ENCODE results near the gene AUP1.
"Not testable (repeated sequence)": the region's sequence is repeated elsewhere in the genome, so short reads cannot be mapped to it uniquely, and the experiment has no call there.

Gene AUP1

DNA sequence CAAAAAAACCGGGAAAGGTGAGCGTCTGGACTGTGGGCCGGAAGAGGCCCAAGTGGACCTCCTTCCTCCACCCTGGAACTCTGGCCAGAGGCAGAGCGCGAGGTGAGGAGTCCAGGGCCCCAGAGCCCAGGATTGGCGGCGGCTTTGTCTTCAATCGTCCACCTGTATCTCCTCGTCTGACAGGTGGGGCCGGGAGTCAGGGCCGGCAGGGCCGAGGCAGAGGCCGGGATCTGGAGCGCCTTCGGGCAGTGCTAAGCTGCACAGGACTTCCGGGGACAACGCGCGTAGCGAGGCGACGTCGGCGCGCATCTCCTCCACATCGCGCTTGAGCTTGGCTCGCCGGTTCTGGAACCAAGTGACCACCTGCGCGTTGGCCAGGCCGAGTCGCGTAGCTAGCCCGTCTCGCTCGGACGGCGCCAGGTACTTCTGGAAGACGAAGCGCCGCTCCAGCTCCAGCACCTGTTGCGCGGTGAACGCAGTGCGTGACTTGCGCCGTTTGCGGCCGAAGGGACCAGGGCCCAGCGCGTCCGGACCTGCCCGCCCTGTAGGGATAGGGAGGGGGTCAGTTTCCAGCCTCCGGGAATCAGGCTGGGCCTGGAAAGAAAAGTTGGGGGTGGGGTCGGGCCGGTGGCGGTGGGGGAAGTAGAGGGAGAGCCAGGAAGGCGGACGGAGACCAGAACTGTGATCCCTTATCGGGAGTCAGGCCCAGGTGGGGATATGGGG is 31.6 kb downstream of the AUP1 start:
- Histone ChIP-seq H3K36me3 (ENCODE audit: control insufficient read depth, insufficient read depth, low read length) (peaks cover 12% of the 10 kb centered on the region), H3K27me3 (ENCODE audit: control insufficient read depth, insufficient read depth, low read length) (peaks cover 80% of the 10 kb centered on the region), H3K4me3 (ENCODE audit: low read depth, low read length) (peak overlapping the region; percentile 45), H3K4me1 (ENCODE audit: control insufficient read depth, insufficient read depth, low read length) (no peaks in the 10 kb centered on the region), H3K9me3 (ENCODE audit: control insufficient read depth, insufficient read depth, low read length) (no peaks in the 10 kb centered on the region), H3K9ac (ENCODE audit: low read depth, low read length) (no peak overlapping the region)

DNA sequence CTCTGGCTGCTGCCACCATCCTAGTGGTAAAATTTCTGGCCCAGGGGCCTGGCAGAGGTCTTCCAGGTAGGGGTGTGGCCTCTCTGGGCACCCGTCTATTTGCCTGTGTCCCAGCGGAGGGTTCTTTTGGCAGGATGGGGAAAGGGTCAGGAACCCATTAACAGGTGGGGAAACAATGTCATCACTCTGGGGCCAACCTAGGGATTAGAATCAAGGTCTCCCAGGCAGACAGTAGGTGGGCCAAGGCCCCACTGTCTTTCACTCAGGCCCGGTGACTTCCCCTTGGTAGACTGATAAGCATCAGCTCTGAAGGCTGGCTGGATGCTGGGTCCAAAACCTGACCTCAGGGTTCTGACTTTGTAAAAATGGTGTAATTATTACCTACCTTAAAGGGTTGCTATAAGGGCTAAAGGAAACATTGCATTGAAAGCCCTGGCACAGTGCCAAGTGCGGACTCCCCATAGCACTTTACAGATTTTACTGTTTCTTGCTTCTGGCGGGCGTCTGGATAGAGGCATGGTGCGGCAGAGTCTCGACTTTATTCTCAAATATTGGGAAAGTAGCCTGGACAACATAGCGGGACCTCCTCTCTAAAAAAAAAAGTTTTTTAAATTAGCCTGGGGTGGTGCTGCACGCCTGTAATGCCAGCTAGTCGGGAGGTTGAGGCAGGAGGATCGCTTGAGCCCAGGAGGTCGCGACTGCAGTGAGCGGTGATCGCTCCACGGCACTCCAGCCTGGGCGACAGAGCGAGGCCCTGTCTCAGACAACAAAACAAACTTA is 32.3 kb downstream of the AUP1 start:
- no peaks in the 10 kb centered on the region for H3K9me3 ChIP-seq (ENCODE audit: control insufficient read depth, insufficient read depth, low read length)
- peak overlapping the region; percentile 45 for H3K4me3 ChIP-seq (ENCODE audit: low read depth, low read length)
- H3K4me1 ChIP-seq (ENCODE audit: control insufficient read depth, insufficient read depth, low read length): no peaks in the 10 kb centered on the region
- peaks cover 15% of the 10 kb centered on the region for H3K36me3 ChIP-seq (ENCODE audit: control insufficient read depth, insufficient read depth, low read length)
- no peak overlapping the region for H3K9ac ChIP-seq (ENCODE audit: low read depth, low read length)
- peaks cover 72% of the 10 kb centered on the region for H3K27me3 ChIP-seq (ENCODE audit: control insufficient read depth, insufficient read depth, low read length)

DNA sequence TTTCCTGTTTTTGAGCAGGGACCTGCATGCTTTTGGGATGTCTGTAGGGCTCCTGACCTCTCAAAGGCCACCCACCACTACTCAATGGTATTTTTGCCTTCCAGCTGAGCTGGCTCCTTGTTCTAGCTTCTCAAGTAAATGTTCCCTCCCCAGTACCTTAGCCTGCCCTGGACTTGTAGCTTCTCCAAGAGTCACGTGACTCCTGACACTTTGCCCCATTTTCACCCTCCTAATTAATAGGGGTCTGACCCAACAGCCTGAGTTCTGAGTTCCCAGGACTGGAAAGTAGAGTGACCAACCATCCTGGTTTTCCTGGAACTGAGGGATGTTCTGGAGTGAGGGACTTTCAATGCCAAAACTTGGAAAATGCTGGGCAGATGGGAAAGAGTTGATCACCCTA is 34.1 kb downstream of the AUP1 start:
- Histone ChIP-seq H3K27me3 (ENCODE audit: control insufficient read depth, insufficient read depth, low read length) (peaks cover 55% of the 10 kb centered on the region), H3K9me3 (ENCODE audit: control insufficient read depth, insufficient read depth, low read length) (no peaks in the 10 kb centered on the region), H3K4me1 (ENCODE audit: control insufficient read depth, insufficient read depth, low read length) (no peaks in the 10 kb centered on the region), H3K9ac (ENCODE audit: low read depth, low read length) (no peak overlapping the region), H3K36me3 (ENCODE audit: control insufficient read depth, insufficient read depth, low read length) (peaks cover 30% of the 10 kb centered on the region), H3K4me3 (ENCODE audit: low read depth, low read length) (no peak overlapping the region)

DNA sequence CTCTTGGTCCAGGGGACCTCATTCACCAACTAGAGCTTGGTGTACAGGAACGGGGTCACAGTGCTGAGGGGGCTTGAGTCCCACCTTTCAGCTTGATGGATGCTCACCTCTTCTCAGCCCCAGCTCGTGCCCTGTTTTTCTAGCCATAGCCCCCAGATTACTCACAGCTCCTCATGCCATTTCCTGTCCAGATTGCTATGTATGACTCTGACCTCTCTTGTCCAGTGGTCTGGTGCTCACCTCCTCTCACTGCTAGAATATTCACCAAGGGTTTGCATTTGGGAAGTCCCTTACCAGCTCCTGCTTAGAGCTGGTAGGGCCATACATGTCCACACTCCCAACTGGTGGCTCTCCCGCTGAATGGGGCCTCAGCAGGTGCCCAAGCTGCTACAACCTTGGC is 36.0 kb downstream of the AUP1 start:
- Histone ChIP-seq H3K27me3 (ENCODE audit: control insufficient read depth, insufficient read depth, low read length) (peaks cover 36% of the 10 kb centered on the region), H3K9ac (ENCODE audit: low read depth, low read length) (no peak overlapping the region), H3K9me3 (ENCODE audit: control insufficient read depth, insufficient read depth, low read length) (no peaks in the 10 kb centered on the region), H3K4me3 (ENCODE audit: low read depth, low read length) (no peak overlapping the region), H3K4me1 (ENCODE audit: control insufficient read depth, insufficient read depth, low read length) (no peaks in the 10 kb centered on the region), H3K36me3 (ENCODE audit: control insufficient read depth, insufficient read depth, low read length) (peaks cover 34% of the 10 kb centered on the region)

DNA sequence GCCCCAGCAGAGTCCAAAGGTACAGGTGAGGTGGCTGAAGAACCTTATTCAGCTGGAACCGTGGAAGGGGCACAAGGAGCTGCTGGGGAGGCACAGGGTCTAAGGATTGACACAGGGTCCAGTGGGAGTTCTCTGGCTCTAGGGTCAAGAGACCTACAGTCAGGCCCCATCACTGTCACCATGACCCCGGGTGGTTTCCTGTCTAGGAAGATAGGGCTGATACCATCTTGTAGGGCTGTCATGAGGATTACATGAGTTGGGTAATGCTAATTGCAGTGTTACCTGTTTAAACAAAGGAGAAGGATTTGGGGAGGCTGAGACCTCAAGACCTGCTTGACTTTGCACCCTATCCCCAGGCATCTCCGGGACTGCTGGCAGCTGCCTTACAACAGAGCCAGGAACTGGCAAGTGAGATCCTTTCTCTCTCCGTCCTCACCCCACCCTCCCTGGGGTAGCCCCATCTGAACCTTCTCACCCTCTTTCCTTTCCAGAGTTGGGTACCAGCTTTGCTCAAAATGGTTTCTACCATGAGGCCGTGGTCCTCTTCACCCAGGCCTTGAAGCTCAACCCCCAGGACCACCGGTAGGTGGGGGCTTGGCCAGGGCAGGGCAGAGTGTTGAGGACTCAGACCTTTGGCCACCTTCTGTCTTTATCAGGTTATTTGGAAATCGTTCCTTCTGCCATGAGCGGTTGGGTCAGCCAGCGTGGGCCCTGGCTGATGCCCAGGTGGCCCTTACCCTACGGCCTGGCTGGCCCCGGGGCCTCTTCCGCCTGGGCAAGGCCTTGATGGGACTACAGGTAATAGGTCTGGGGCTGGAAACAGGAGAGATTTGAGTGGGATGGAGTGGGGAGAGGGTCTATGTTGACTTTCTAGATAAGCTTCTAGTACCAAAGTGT is 37.6 kb downstream of the AUP1 start:
- no peaks in the 10 kb centered on the region for H3K9me3 ChIP-seq (ENCODE audit: control insufficient read depth, insufficient read depth, low read length)
- no peak overlapping the region for H3K4me3 ChIP-seq (ENCODE audit: low read depth, low read length)
- peaks cover 34% of the 10 kb centered on the region for H3K36me3 ChIP-seq (ENCODE audit: control insufficient read depth, insufficient read depth, low read length)
- H3K27me3 ChIP-seq (ENCODE audit: control insufficient read depth, insufficient read depth, low read length): peaks cover 19% of the 10 kb centered on the region
- no peaks in the 10 kb centered on the region for H3K4me1 ChIP-seq (ENCODE audit: control insufficient read depth, insufficient read depth, low read length)
- H3K9ac ChIP-seq (ENCODE audit: low read depth, low read length): no peak overlapping the region

DNA sequence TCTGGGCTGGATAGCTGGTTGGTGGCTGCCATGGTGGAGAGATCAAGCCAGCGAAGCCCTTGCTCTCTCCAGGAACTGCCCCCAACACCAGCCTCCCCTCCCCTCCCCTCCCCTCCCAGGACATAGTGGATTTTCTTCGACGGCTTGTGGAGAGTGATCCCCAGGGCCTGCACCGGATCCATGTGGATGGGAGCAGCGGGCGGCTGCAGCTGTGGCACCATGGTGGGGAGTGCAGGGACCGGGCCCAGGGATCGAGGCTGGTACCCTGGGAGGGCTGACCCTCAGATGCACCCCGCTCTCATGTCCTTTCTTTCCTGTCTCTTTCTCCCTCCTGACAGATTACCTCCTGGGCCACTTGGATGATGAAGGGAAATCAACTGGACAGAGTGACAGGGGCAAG is 39.6 kb downstream of the AUP1 start:
- Histone ChIP-seq H3K4me3 (ENCODE audit: low read depth, low read length) (no peak overlapping the region), H3K9ac (ENCODE audit: low read depth, low read length) (no peak overlapping the region), H3K27me3 (ENCODE audit: control insufficient read depth, insufficient read depth, low read length) (no peaks in the 10 kb centered on the region), H3K9me3 (ENCODE audit: control insufficient read depth, insufficient read depth, low read length) (no peaks in the 10 kb centered on the region), H3K4me1 (ENCODE audit: control insufficient read depth, insufficient read depth, low read length) (no peaks in the 10 kb centered on the region), H3K36me3 (ENCODE audit: control insufficient read depth, insufficient read depth, low read length) (peaks cover 36% of the 10 kb centered on the region)

DNA sequence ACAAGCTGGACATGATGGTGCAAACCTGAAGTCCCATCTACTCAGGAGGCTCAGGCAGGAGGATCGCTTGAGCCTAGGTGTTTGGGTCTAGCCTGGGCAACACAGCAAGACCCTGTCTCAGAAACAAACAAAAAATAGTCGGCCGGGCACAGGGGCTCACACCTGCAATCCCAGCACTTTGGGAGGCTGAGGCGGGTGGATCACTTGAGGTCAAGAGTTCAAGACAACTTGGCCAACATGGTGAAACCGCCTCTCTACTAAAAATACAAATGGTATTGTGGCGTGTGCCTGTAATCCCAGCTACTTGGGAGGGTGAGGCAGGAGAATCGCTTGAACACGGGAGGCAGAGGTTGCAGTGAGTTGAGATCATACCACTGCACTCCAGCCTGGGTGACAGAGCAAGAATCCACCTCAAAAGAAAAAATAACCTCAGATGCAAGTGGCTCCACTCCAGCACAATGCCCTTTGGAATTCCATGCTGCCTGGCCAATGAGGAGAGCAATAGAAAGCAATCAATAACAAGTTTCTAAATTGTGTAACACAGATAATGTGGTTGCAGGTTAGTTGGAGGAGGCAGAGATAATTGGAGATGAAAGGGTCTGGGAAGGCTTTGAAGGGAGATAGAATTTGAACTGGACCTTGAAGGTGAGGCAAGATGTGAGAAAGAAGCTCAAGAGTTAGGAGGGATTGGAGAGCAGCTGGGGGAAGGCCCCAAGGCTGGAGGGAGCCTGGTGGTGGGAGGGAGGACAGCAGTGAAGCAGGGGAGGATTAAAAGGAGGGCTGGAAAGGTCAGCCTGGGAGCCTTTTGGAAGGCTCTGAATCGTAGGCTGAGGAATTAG is 40.6 kb downstream of the AUP1 start:
- Histone ChIP-seq H3K4me1 (ENCODE audit: control insufficient read depth, insufficient read depth, low read length) (no peaks in the 10 kb centered on the region), H3K4me3 (ENCODE audit: low read depth, low read length) (no peak overlapping the region), H3K9me3 (ENCODE audit: control insufficient read depth, insufficient read depth, low read length) (no peaks in the 10 kb centered on the region), H3K36me3 (ENCODE audit: control insufficient read depth, insufficient read depth, low read length) (peaks cover 33% of the 10 kb centered on the region), H3K9ac (ENCODE audit: low read depth, low read length) (no peak overlapping the region), H3K27me3 (ENCODE audit: control insufficient read depth, insufficient read depth, low read length) (no peaks in the 10 kb centered on the region)

DNA sequence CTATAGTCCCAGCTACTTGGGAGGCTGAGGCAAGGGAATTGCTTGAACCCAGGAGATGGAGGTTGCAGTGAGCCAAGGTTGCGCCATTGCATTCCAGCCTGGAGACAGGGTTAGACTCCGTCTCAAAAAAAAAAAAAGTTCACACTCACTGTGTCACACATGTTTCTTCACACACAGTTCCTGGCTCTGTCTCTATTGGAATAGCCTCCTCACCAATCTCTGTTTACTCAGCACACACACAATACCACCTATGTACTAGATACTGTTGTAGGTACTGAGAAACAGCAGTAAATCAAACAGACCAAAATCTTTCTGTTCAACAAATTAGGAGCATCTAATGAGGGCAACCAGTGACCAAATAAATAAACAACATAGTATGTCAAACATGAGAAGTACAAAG is 43.4 kb downstream of the AUP1 start:
- Histone ChIP-seq H3K9ac (ENCODE audit: low read depth, low read length) (no peak overlapping the region), H3K27me3 (ENCODE audit: control insufficient read depth, insufficient read depth, low read length) (no peaks in the 10 kb centered on the region), H3K36me3 (ENCODE audit: control insufficient read depth, insufficient read depth, low read length) (peaks cover 12% of the 10 kb centered on the region), H3K9me3 (ENCODE audit: control insufficient read depth, insufficient read depth, low read length) (no peaks in the 10 kb centered on the region), H3K4me1 (ENCODE audit: control insufficient read depth, insufficient read depth, low read length) (no peaks in the 10 kb centered on the region), H3K4me3 (ENCODE audit: low read depth, low read length) (no peak overlapping the region)

DNA sequence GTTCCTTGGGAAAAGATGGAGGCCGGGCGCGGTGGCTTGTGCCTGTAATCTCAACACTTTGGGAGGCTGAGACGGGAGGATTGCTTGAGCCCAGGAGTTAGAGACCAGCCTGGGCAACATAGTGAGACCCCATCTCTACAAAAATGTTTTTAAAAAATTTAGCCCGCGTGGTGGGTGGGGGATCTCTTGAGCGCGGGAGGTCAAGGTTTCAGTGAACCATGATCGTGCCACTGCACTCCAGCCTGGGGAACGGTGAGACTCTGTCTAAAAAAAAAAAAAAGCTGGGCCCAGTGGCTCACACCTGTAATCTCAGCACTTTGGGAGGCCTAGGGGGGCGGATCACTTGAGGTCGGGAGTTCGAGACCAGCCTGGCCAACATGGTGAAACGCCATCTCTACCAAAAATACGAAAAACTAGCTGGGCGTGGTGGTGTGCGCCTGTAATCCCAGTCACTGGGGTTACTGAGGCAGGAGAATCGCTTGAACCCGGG is 45.8 kb downstream of the AUP1 start:
- H3K36me3 ChIP-seq (ENCODE audit: control insufficient read depth, insufficient read depth, low read length); H3K27me3 ChIP-seq (ENCODE audit: control insufficient read depth, insufficient read depth, low read length); H3K4me1 ChIP-seq (ENCODE audit: control insufficient read depth, insufficient read depth, low read length); H3K9me3 ChIP-seq (ENCODE audit: control insufficient read depth, insufficient read depth, low read length); H3K9ac ChIP-seq (ENCODE audit: low read depth, low read length): not testable (repeated sequence)
- H3K4me3 ChIP-seq (ENCODE audit: low read depth, low read length): peak overlapping the region; percentile 99

DNA sequence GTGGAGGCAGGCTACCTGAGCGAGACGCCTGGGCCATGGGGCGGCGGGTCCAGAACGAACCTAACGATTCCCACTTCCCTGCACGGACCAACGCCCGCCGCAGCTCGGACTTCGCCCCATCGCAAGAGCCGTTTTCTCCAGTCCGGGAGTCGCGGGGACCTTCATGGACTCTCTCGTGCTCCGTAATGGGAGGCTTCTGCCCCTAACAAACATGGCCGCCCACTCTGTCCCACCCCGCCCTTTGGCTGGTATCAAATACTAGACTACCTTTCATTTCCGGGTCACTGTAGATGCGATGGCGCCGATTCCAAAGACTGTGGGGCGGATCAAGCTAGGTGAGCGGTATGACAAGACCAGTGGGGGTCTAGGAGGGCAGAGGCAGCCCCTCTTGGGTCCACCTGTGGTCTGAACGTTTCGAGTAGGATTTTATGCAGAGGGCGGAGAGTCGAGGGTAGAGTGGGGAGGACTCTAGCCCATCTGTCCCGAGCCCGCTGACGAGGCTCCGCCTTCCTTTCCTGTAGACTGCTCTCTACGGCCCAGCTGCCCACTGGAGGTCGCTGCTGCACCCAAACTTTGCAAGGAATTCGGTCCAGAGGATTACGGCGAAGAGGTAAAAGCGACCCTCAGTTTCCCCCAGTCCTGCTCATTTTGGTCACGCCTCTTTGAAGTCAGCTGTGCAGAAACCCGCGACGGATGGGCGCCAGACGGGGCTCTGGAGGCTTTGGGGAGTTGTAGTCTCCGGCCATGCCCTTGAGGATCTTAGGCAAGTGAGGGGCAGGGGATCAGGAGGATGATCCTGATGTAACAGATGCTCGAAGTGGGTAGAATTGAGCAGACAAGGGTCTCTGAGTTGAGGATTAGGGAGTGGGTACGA is 46.5 kb downstream of the AUP1 start, which contains the start of the genes CCDC142 and TTC31:
Gene CCDC142 (minus strand): TSS at position 198 of the 874 bp plus-strand sequence. CDS start 161 bp downstream, at position 37.
Gene TTC31 (plus strand): TSS at position 281 of the 874 bp plus-strand sequence. CDS start 15 bp downstream, at position 296.
- Histone ChIP-seq H3K9ac (ENCODE audit: low read depth, low read length) (peak within 1 kb of the TSS; percentile 87), H3K36me3 (ENCODE audit: control insufficient read depth, insufficient read depth, low read length) (peaks cover 3% of the 10 kb centered on the region), H3K4me1 (ENCODE audit: control insufficient read depth, insufficient read depth, low read length) (no peaks in the 10 kb centered on the region), H3K27me3 (ENCODE audit: control insufficient read depth, insufficient read depth, low read length) (no peaks in the 10 kb centered on the region), H3K9me3 (ENCODE audit: control insufficient read depth, insufficient read depth, low read length) (no peaks in the 10 kb centered on the region), H3K4me3 (ENCODE audit: low read depth, low read length) (peak within 1 kb of the TSS; percentile 99)
